ENCODE measurements around the gene XXYLT1. TPM values are rescaled to one million over a fixed set of nuclear protein-coding genes. Genes with fewer than 3 reads are reported as not detected.

XXYLT1 gene
- total RNA-seq, 1 donor, result 32.8 TPM

GRCh38 chr3:195246581-195246995 lies 24.4 kb downstream of the XXYLT1 start:
- TF ChIP-seq CTCF (IDR thresholded peaks at IDR 0.05; ENCODE audit: insufficient read depth, low read depth, low read length), result no peak
- H3K4me3 ChIP-seq (ENCODE audit: low read depth, low read length), result no peak overlapping the region
- no peak for DNase-seq (ENCODE audit: low read depth)

- no peak for TF ChIP-seq CTCF (IDR thresholded peaks at IDR 0.05; ENCODE audit: insufficient read depth, low read depth, low read length)
- DNase-seq (ENCODE audit: low read depth), result no peak
- H3K4me3 ChIP-seq (ENCODE audit: low read depth, low read length), result no peak overlapping the region
Measured at GRCh38 chr3:195245531-195245951, 25.4 kb downstream of the XXYLT1 start.

GRCh38 chr3:195241592-195242355 lies 29.2 kb downstream of the XXYLT1 start:
- TF ChIP-seq CTCF (IDR thresholded peaks at IDR 0.05; ENCODE audit: insufficient read depth, low read depth, low read length), result no peak
- no peak for DNase-seq (ENCODE audit: low read depth)
- no peak overlapping the region for H3K4me3 ChIP-seq (ENCODE audit: low read depth, low read length)

GRCh38 chr3:195240939-195241338 lies 30.0 kb downstream of the XXYLT1 start:
- DNase-seq (ENCODE audit: low read depth), result no peak
- H3K4me3 ChIP-seq (ENCODE audit: low read depth, low read length), result no peak overlapping the region
- TF ChIP-seq CTCF (IDR thresholded peaks at IDR 0.05; ENCODE audit: insufficient read depth, low read depth, low read length), result no peak

GRCh38 chr3:195240171-195240701 lies 30.7 kb downstream of the XXYLT1 start:
- H3K4me3 ChIP-seq (ENCODE audit: low read depth, low read length), result no peak overlapping the region
- no peak for DNase-seq (ENCODE audit: low read depth)
- no peak for TF ChIP-seq CTCF (IDR thresholded peaks at IDR 0.05; ENCODE audit: insufficient read depth, low read depth, low read length)

GRCh38 chr3:195239121-195239520 lies 31.8 kb downstream of the XXYLT1 start:
- no peak for TF ChIP-seq CTCF (IDR thresholded peaks at IDR 0.05; ENCODE audit: insufficient read depth, low read depth, low read length)
- no peak overlapping the region for H3K4me3 ChIP-seq (ENCODE audit: low read depth, low read length)
- no peak for DNase-seq (ENCODE audit: low read depth)

Measured in fibroblast of villous mesenchyme (primary cell).